A549 (cell line): ENCODE results near the gene APBA1. TPM values are rescaled to one million over a fixed set of nuclear protein-coding genes. Genes with fewer than 3 reads are reported as not detected.

ENCODE experiments used
- ATAC-seq, 2 experiments: fragments of 200-7000 bp in 1 of 2; fragments of >200 bp in 1 of 2; cut with Nextera tagmentation in 1 of 2; cut with Tn5 transposase in 1 of 2; 3 replicates each; pipeline versions ENCODE4 v1.8.0 to v1.9.1; 2018 to 2020; ENCODE audit warnings: mild to moderate bottlenecking in 1 of 2, moderate library complexity in 1 of 2
- CTCF ChIA-PET: fragments of 300-600 bp; sonication (Branson Sonifier 250); formaldehyde crosslinking; extraction: SDS; loops from one replicate; lab custom pipeline; 2021; ENCODE audit warnings: antibody characterized with exemption, inconsistent platforms; lab: Yijun Ruan, JAX
- POLR2A ChIA-PET: fragments of 350-600 bp; formaldehyde crosslinking; extraction: SDS; loops from one replicate; lab custom pipeline; 2021; ENCODE audit warnings: antibody characterized with exemption, inconsistent platforms; lab: Yijun Ruan, JAX
- DNase-seq, 2 experiments: peaks; one replicate each; pipeline versions ENCODE4 v3.0.0 to v3.0.0-alpha.2; 2011 to 2016; ENCODE audit warnings: low read depth in 1 of 2, low spot score in 1 of 2
- FAIRE-seq: peaks from 2 replicates; lab custom pipeline; 2011; peaks lifted over from hg19 to GRCh38; lab: Jason Lieb, UNC
- H3K27ac ChIP-seq, 2 experiments: fragments of >200 bp; sonication (Bioruptor Twin); formaldehyde crosslinking; 3 replicates each; pipeline ENCODE4 v1.5.1; 2016 to 2017
- H3K4me1 ChIP-seq: fragments of >200 bp; sonication (Bioruptor Twin); formaldehyde crosslinking; 3 replicates; pipeline ENCODE4 v1.6.1; 2016
- H3K4me2 ChIP-seq: fragments of >200 bp; sonication (Bioruptor Twin); formaldehyde crosslinking; 3 replicates; pipeline ENCODE4 v1.6.1; 2016
- H3K4me3 ChIP-seq: fragments of >200 bp; sonication (Bioruptor Twin); formaldehyde crosslinking; 3 replicates; pipeline ENCODE4 v1.5.1; 2016
- H3K9me3 ChIP-seq: fragments of >200 bp; sonication (Bioruptor Twin); formaldehyde crosslinking; 3 replicates; pipeline ENCODE4 v1.6.1; 2016
- CHD2 ChIP-seq: fragments of 150-350 bp; IDR thresholded peaks from 2 replicates; pipeline ENCODE4 v1.6.1; 2014; ENCODE audit warnings: low read length; ENCODE audit not compliant: partially characterized antibody
- EHF ChIP-seq: fragments of 250-450 bp; sonication (Bioruptor Pico); IDR thresholded peaks from 2 replicates; pipeline ENCODE4 v1.5.0; 2020; ENCODE audit warnings: mild to moderate bottlenecking
- ESRRA ChIP-seq: fragments of 150-350 bp; IDR thresholded peaks from 2 replicates; pipeline ENCODE4 v1.6.1; 2014; ENCODE audit warnings: mild to moderate bottlenecking, low read length, borderline replicate concordance
- FOSB ChIP-seq: fragments of 250-450 bp; sonication (Bioruptor Pico); IDR thresholded peaks from 2 replicates; pipeline ENCODE4 v1.5.0; 2020; ENCODE audit warnings: mild to moderate bottlenecking, moderate library complexity
- FOSL2 ChIP-seq, 2 experiments: fragments of 450-650 bp in 1 of 2; fragments of >200 bp in 1 of 2; sonication (Bioruptor Twin) in 1 of 2; formaldehyde crosslinking; IDR thresholded peaks; 2 replicates each; pipeline versions ENCODE4 v1.5.0 to v1.6.1; 2016 to 2020; ENCODE audit warnings: mild to moderate bottlenecking in 1 of 2, moderate library complexity in 1 of 2
- HDAC2 ChIP-seq: fragments of 200-600 bp; sonication (generic); IDR thresholded peaks from 2 replicates; pipeline ENCODE4 v1.6.1; 2016
- HEYL ChIP-seq: fragments of 250-450 bp; sonication (Bioruptor Pico); IDR thresholded peaks from 2 replicates; pipeline ENCODE4 v1.8.0; 2021; ENCODE audit warnings: mild to moderate bottlenecking, moderate library complexity
- HOXA7 ChIP-seq: fragments of 250-450 bp; sonication (Bioruptor Pico); IDR thresholded peaks from 2 replicates; pipeline ENCODE4 v1.5.0; 2020; ENCODE audit warnings: mild to moderate bottlenecking, moderate library complexity
- HOXB13 ChIP-seq: fragments of 250-450 bp; sonication (Bioruptor Pico); IDR thresholded peaks from 2 replicates; pipeline ENCODE4 v1.5.0; 2020; ENCODE audit warnings: low read depth, mild to moderate bottlenecking, moderate library complexity
- KDM5A ChIP-seq: fragments of 200-600 bp; sonication (generic); IDR thresholded peaks from 2 replicates; pipeline ENCODE4 v1.6.1; 2016; ENCODE audit warnings: antibody characterized with exemption, mild to moderate bottlenecking
- MYC ChIP-seq: IDR thresholded peaks from 2 replicates; pipeline ENCODE4 v1.6.1; 2012; ENCODE audit warnings: mild to moderate bottlenecking, inconsistent platforms, low read length, improper control_type of control experiment, borderline replicate concordance
- NFE2L2 ChIP-seq: fragments of 150-350 bp; conservative IDR thresholded peaks from 2 replicates; pipeline ENCODE4 v1.6.1; 2014; ENCODE audit warnings: low read length
- RARB ChIP-seq: fragments of 250-450 bp; sonication (Bioruptor Pico); IDR thresholded peaks from 2 replicates; pipeline ENCODE4 v1.8.0; 2021; ENCODE audit warnings: mild to moderate bottlenecking, moderate library complexity
- SREBF2 ChIP-seq: fragments of 450-650 bp; IDR thresholded peaks from 2 replicates; pipeline ENCODE4 v1.6.1; 2014; ENCODE audit warnings: mild to moderate bottlenecking, moderate library complexity
- TFCP2L1 ChIP-seq: fragments of 250-450 bp; sonication (Bioruptor Pico); IDR thresholded peaks from 2 replicates; pipeline ENCODE4 v1.5.0; 2021; ENCODE audit warnings: mild to moderate bottlenecking
- ZFP36 ChIP-seq: fragments of 450-650 bp; IDR thresholded peaks from 2 replicates; pipeline ENCODE4 v1.6.1; 2014; ENCODE audit warnings: borderline replicate concordance; ENCODE audit not compliant: partially characterized antibody
- ZNF302 ChIP-seq: fragments of 250-450 bp; sonication (Bioruptor Pico); IDR thresholded peaks from 2 replicates; pipeline ENCODE4 v1.9.0; 2021; ENCODE audit warnings: inconsistent platforms, mild to moderate bottlenecking, moderate library complexity
- WGBS: methylation state at CpG from one replicate; pipeline ENCODE4 v1.1.6; 2017; ENCODE audit errors: missing lambda C conversion rate; 5-methylcytosine and 5-hydroxymethylcytosine counted together
- polyA plus RNA-seq, 4 experiments: library from polyadenylated mRNA; depleted of rRNA in 3 of 4; stranded (reverse); fragments of >200 nt; fragmentation: RNase III in 1 of 4; extraction: RNeasy Plus Mini Kit Qiagen cat#74134 plus additional on column Dnase treatment in 1 of 4; gene quantifications; 2 replicates in 3 of 4; 3 replicates in 1 of 4; pipeline ENCODE4 v1.2.3, GENCODE V29; 2011 to 2017
- TF ChIP-seq, protein P1 (sequence below): fragments of 150-350 bp; IDR thresholded peaks from 2 replicates; pipeline ENCODE4 v1.6.1; 2014; ENCODE audit warnings: low read depth, mild to moderate bottlenecking, low read length
- TF ChIP-seq, protein P2 (sequence below): fragments of >200 bp; sonication (Bioruptor Twin); formaldehyde crosslinking; IDR thresholded peaks from 2 replicates; pipeline ENCODE4 v1.6.1; 2016
- TF ChIP-seq, protein P3 (sequence below): IDR thresholded peaks from 2 replicates; pipeline ENCODE4 v1.6.1; 2012
- TF ChIP-seq, protein P4 (sequence below): fragments of >200 bp; sonication (Bioruptor Twin); formaldehyde crosslinking; IDR thresholded peaks from 3 replicates; pipeline ENCODE4 v1.5.1; 2016
- TF ChIP-seq, protein P5 (sequence below): fragments of 250-450 bp; sonication (Bioruptor Pico); IDR thresholded peaks from 2 replicates; pipeline ENCODE4 v1.5.0; 2021; ENCODE audit warnings: mild to moderate bottlenecking, moderate library complexity, borderline replicate concordance

APBA1 gene
- polyA plus RNA-seq, 2 of the 4 experiments (the other 2 are of a cell fraction): 0.22 to 1.6 TPM

DNA sequence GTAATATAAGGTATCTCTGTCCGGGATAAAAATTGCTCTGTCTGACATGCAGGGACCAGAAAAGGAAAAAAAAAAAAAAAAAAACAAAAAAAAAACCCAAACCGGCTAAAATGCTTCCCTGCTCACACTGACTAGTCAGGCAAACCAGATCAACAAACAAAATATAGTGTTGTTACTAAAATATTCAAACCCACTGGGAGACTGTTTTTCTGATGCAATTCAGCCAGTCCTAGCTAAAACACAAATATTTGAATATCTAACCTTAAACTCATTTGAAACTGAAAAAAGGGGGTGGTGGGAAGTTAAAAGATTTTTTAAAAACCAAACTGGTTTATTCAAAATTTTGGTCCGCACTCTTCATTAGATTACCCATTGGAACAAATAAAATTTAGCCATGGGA, 61.0 kb downstream of the APBA1 start:
- Histone ChIP-seq H3K4me2 (no peak overlapping the region), H3K9me3 (no peaks in the 10 kb centered on the region), H3K4me1 (no peaks in the 10 kb centered on the region), H3K27ac (no peak overlapping the region), H3K4me3 (no peak overlapping the region)
- ATAC-seq: no peak
- POLR2A ChIA-PET: no interaction called here
- no peak for DNase-seq
- TF ChIP-seq CHD2 (no peak), ZNF302 (CRISPR knock-in tag) (no peak), HOXA7 (CRISPR knock-in tag) (no peak), TFCP2L1 (CRISPR knock-in tag) (no peak), EHF (CRISPR knock-in tag) (no peak), HOXB13 (CRISPR knock-in tag) (no peak), FOSL2 (IDR thresholded peaks at IDR 0.05) (no peak), FOSL2 (CRISPR knock-in tag; IDR thresholded peaks at IDR 0.05) (no peak), HDAC2 (no peak), FOSB (CRISPR knock-in tag) (no peak)
- TF ChIP-seq, protein P1, sequence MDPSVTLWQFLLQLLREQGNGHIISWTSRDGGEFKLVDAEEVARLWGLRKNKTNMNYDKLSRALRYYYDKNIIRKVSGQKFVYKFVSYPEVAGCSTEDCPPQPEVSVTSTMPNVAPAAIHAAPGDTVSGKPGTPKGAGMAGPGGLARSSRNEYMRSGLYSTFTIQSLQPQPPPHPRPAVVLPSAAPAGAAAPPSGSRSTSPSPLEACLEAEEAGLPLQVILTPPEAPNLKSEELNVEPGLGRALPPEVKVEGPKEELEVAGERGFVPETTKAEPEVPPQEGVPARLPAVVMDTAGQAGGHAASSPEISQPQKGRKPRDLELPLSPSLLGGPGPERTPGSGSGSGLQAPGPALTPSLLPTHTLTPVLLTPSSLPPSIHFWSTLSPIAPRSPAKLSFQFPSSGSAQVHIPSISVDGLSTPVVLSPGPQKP: no peak
- TF ChIP-seq, protein P2, sequence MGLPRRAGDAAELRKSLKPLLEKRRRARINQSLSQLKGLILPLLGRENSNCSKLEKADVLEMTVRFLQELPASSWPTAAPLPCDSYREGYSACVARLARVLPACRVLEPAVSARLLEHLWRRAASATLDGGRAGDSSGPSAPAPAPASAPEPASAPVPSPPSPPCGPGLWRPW: no peak
- TF ChIP-seq, protein P3, sequence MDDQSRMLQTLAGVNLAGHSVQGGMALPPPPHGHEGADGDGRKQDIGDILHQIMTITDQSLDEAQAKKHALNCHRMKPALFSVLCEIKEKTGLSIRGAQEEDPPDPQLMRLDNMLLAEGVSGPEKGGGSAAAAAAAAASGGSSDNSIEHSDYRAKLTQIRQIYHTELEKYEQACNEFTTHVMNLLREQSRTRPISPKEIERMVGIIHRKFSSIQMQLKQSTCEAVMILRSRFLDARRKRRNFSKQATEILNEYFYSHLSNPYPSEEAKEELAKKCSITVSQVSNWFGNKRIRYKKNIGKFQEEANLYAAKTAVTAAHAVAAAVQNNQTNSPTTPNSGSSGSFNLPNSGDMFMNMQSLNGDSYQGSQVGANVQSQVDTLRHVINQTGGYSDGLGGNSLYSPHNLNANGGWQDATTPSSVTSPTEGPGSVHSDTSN: no peak
- WGBS: 43% methylated on average over 3 of the region's 3 CpGs
- no peak for FAIRE-seq
- CTCF ChIA-PET: no interaction called here

DNA sequence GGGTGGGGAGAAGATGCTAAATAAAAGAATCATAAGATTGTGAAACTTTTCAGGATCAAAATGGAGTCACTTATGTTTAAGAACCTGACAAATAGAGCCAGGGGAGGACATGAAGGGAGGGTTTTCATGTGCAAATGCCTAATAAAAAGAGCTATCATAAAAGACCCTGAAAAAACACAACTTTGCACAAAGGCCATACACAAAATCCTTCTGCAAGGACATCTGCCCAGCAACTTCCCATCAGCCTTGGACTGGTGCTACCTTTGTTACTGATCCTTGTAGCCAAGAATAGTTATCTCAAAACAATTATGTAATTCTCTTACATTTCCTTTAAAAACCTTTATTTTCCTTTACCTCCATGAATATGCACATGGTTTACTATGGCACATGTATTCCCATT, 63.0 kb downstream of the APBA1 start:
- H3K4me3 ChIP-seq: no peak overlapping the region
- no peak overlapping the region for H3K27ac ChIP-seq
- CTCF ChIA-PET: no interaction called here
- DNase-seq (no peak), ATAC-seq (no peak)
- no peaks in the 10 kb centered on the region for H3K9me3 ChIP-seq
- no peak overlapping the region for H3K4me2 ChIP-seq
- no peaks in the 10 kb centered on the region for H3K4me1 ChIP-seq
- TF ChIP-seq ESRRA: no peak
- no peak for TF ChIP-seq RARB (CRISPR knock-in tag)
- TF ChIP-seq, all 56 proteins: peak for 0
- FAIRE-seq: no peak
- POLR2A ChIA-PET: no interaction called here

DNA sequence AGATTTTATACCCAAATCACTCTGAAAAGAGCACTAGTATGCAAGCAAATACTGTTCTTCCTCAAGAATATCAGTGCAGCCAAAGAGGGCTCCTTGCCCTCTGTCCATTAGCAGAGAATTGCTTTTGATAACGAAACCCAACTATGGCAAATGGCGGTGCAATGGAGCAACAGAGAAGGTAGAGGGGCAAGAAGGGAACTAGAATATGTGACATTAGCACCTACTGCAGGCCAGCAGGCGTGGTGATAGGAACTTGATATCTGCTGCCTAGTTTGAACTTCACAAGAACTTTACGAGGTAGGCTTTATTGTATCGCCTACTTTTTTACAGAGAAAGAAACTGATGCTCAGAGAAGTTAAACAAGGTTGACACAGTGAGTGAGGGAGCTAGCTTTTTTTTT, 66.1 kb downstream of the APBA1 start:
- Histone ChIP-seq H3K9me3 (no peaks in the 10 kb centered on the region), H3K4me2 (no peak overlapping the region), H3K4me1 (no peaks in the 10 kb centered on the region), H3K27ac (no peak overlapping the region), H3K4me3 (no peak overlapping the region)
- FAIRE-seq (no peak), ATAC-seq (no peak), DNase-seq (no peak)
- TF ChIP-seq MYC (no peak), HEYL (no peak), NFE2L2 (no peak), KDM5A (no peak), SREBF2 (no peak), ZFP36 (no peak)
- TF ChIP-seq, protein P4, sequence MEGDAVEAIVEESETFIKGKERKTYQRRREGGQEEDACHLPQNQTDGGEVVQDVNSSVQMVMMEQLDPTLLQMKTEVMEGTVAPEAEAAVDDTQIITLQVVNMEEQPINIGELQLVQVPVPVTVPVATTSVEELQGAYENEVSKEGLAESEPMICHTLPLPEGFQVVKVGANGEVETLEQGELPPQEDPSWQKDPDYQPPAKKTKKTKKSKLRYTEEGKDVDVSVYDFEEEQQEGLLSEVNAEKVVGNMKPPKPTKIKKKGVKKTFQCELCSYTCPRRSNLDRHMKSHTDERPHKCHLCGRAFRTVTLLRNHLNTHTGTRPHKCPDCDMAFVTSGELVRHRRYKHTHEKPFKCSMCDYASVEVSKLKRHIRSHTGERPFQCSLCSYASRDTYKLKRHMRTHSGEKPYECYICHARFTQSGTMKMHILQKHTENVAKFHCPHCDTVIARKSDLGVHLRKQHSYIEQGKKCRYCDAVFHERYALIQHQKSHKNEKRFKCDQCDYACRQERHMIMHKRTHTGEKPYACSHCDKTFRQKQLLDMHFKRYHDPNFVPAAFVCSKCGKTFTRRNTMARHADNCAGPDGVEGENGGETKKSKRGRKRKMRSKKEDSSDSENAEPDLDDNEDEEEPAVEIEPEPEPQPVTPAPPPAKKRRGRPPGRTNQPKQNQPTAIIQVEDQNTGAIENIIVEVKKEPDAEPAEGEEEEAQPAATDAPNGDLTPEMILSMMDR: no peak
- TF ChIP-seq, protein P5, sequence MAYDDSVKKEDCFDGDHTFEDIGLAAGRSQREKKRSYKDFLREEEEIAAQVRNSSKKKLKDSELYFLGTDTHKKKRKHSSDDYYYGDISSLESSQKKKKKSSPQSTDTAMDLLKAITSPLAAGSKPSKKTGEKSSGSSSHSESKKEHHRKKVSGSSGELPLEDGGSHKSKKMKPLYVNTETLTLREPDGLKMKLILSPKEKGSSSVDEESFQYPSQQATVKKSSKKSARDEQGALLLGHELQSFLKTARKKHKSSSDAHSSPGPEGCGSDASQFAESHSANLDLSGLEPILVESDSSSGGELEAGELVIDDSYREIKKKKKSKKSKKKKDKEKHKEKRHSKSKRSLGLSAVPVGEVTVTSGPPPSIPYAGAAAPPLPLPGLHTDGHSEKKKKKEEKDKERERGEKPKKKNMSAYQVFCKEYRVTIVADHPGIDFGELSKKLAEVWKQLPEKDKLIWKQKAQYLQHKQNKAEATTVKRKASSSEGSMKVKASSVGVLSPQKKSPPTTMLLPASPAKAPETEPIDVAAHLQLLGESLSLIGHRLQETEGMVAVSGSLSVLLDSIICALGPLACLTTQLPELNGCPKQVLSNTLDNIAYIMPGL (CRISPR knock-in tag): no peak
- CTCF ChIA-PET: interaction anchor here (1.0 kb wide), 1 partner anchor 17 kb away, joined by 3 read pairs; no protein-coding TSS in a partner anchor
- POLR2A ChIA-PET: no interaction called here
- 66% methylated on average over 5 of the region's 5 CpGs for WGBS
